Esophagus (tissue), 2 donors: ENCODE results near the gene GPRC5B. TPM values are rescaled to one million over a fixed set of nuclear protein-coding genes. Genes with fewer than 3 reads are reported as not detected.

Experiments
- H3K27ac ChIP-seq, 2 donors: one replicate each; pipeline ENCODE4 v1.5.1; 2013; ENCODE audit warnings: low read depth in 2 of 2, mild to moderate bottlenecking in 2 of 2, inconsistent platforms in 1 of 2, low read length in 1 of 2, moderate library complexity in 1 of 2
- H3K27me3 ChIP-seq, 2 donors: one replicate each; pipeline ENCODE4 v1.6.1; 2013; ENCODE audit warnings: low read length in 2 of 2, control low read depth in 1 of 2, mild to moderate bottlenecking in 1 of 2; ENCODE audit not compliant: insufficient read depth in 2 of 2, control insufficient read depth in 1 of 2
- H3K36me3 ChIP-seq, 2 donors: one replicate each; pipeline ENCODE4 v1.6.1; 2013; ENCODE audit warnings: low read length in 1 of 2; ENCODE audit not compliant: control insufficient read depth in 2 of 2, insufficient read depth in 2 of 2
- H3K4me1 ChIP-seq, 2 donors: one replicate each; pipeline ENCODE4 v1.6.1; 2013; ENCODE audit warnings: low read length in 1 of 2; ENCODE audit not compliant: control insufficient read depth in 2 of 2, insufficient read depth in 2 of 2
- H3K4me3 ChIP-seq, 2 donors: one replicate each; pipeline ENCODE4 v1.5.1; 2013; ENCODE audit warnings: low read length in 2 of 2, mild to moderate bottlenecking in 2 of 2, low read depth in 1 of 2, moderate library complexity in 1 of 2
- H3K9me3 ChIP-seq, 2 donors: one replicate each; pipeline ENCODE4 v1.6.1; 2013; ENCODE audit warnings: mild to moderate bottlenecking in 2 of 2, low read depth in 1 of 2, low read length in 1 of 2, moderate library complexity in 1 of 2; ENCODE audit not compliant: control insufficient read depth in 2 of 2, insufficient read depth in 1 of 2
- WGBS, 2 donors: extraction: QIAGEN DNeasy Blood & Tissue Kit; methylation state at CpG; one replicate each; pipeline ENCODE4 v1.1.7; 2013; 5-methylcytosine and 5-hydroxymethylcytosine counted together
- polyA plus RNA-seq, 2 donors: library from polyadenylated mRNA; stranded (reverse); fragments of 200-250 nt; gene quantifications; one replicate each; pipeline ENCODE4 v1.2.3, GENCODE V29; 2013
- donor health status: healthy with polysubstance abuse.
- donor health status: Bipolar disorder and iron deficiency.

GPRC5B gene
- polyA plus RNA-seq, 2 donors: 3.6 to 4.2 TPM

GRCh38 chr16:19841184-19841583 lies 43.5 kb downstream of the GPRC5B start:
- Histone ChIP-seq H3K4me3 (no peak overlapping the region), H3K4me1 (no peaks in the 10 kb centered on the region), H3K27ac (no peak overlapping the region), H3K9me3 (no peaks in the 10 kb centered on the region), H3K36me3 (no peaks in the 10 kb centered on the region), H3K27me3 (no peaks in the 10 kb centered on the region)
- WGBS, 2 donors: 78% methylated on average over 3 of the region's 3 CpGs

- Histone ChIP-seq H3K27ac (no peak overlapping the region), H3K27me3 (no peaks in the 10 kb centered on the region), H3K36me3 (no peaks in the 10 kb centered on the region), H3K4me3 (no peak overlapping the region), H3K4me1 (no peaks in the 10 kb centered on the region), H3K9me3 (no peaks in the 10 kb centered on the region)
- 59 to 73% methylated on average over 3 of the region's 3 CpGs for WGBS, 2 donors
These were observed 44.0 kb downstream of the GPRC5B start for GRCh38 chr16:19840524-19841110.

DNA sequence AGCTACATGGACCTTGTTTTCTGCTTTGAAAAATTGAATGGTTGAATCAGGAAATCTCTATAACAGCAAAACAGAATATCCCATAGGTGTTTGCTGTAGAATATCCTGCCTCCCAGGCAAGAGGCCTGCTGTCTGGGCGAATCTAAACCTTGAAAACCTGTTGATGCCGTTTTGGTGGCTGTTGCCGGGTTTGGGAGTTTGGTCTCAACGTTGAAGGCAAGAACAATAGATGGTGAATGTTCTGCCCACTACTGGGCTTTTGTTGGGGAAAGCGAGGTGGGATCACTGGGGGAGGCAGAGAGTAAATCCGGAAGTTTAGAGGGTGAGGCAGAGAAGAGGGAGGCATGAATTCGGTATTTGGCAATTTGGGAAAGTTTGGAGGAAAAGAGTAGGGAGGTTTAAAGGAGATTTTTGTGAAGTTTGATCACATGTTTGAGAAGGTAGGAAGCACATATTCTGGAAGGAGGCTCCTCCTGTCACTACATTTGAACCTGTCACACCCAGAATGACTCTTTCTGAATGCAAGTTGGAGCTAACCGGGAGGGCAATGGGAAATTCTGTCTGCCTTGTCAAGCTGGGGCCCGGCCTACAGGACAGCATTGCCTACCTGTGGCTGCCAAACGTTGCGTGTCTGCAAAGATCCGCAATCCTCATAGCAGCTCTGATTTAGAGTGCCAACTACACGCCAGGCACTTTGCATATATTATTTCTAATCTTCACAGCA lies 46.5 kb downstream of the GPRC5B start:
- no peak overlapping the region for H3K27ac ChIP-seq
- no peaks in the 10 kb centered on the region for H3K27me3 ChIP-seq
- no peaks in the 10 kb centered on the region for H3K9me3 ChIP-seq
- 77 to 83% methylated on average over 13 of the region's 13 CpGs for WGBS, 2 donors
- H3K4me3 ChIP-seq: no peak overlapping the region
- H3K4me1 ChIP-seq: no peaks in the 10 kb centered on the region
- no peaks in the 10 kb centered on the region for H3K36me3 ChIP-seq

- Histone ChIP-seq H3K27me3 (no peaks in the 10 kb centered on the region), H3K4me1 (no peaks in the 10 kb centered on the region), H3K36me3 (no peaks in the 10 kb centered on the region), H3K4me3 (no peak overlapping the region), H3K9me3 (no peaks in the 10 kb centered on the region), H3K27ac (no peak overlapping the region)
- 76 to 78% methylated on average over 6 of the region's 6 CpGs for WGBS, 2 donors
These were observed 47.2 kb downstream of the GPRC5B start for GRCh38 chr16:19837331-19837980.

DNA sequence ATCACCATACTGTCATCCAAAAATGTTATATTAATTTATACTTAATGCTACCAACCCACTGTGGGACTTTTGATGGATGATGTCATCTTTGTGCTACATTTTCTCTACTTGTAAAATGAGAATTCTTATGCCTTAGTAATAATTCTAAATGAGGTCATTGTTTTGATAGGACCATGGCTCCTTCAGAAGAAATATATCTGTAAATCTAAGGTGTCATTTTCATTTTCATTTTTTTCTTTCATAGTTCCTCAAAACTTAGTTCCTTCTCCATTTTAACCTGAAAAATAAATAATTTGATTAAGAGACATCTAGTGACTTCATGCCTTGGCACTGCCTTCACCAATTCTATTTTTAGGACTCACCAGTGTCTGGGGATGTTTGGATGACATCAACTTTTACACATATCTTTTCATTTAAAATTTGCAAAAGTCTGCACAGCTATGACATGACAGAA lies 48.7 kb downstream of the GPRC5B start:
- Histone ChIP-seq H3K9me3 (no peaks in the 10 kb centered on the region), H3K4me3 (no peak overlapping the region), H3K27ac (no peak overlapping the region), H3K4me1 (no peaks in the 10 kb centered on the region), H3K27me3 (no peaks in the 10 kb centered on the region), H3K36me3 (no peaks in the 10 kb centered on the region)

DNA sequence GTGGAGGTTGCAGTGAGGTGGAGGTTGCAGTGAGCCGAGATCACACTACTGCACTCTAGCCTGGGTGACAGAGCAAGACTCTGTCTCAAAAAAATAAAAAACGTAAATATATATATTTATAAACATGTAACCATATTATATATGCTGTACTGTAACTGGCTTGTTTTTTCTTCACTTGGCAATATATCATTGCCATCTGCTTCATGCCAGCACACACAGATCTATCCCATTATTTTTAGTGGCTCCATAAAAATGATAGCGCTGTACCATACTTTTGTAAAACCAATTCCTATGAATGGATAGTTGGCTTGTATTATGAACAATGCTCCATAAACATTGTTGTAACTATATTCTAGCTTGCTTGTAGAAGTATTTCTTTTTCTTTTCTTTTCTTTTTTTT lies 49.5 kb downstream of the GPRC5B start:
- WGBS, 2 donors: 94% methylated on average over 3 of the region's 3 CpGs

DNA sequence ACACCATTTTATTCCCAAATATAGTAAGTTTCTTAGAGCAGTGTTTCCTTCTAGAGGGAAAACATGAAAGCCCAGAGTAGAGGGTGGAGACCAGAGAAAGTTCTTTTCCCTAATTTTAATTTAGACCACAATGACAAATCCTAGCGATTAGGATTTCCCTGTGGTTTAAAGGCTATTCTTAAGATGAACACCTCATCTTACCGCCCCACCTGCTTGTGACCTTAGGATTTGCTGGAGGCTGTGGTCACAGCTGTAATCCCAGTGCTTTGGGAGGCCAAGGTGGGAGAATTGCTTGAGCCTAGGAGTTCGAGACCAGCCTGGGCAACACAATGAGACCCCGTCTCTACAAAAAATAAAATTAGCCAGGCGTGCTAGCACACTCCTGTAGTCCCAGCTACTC lies 51.1 kb downstream of the GPRC5B start:
- H3K9me3 ChIP-seq: no peaks in the 10 kb centered on the region
- no peak overlapping the region for H3K27ac ChIP-seq
- no peaks in the 10 kb centered on the region for H3K27me3 ChIP-seq
- H3K4me1 ChIP-seq: no peaks in the 10 kb centered on the region
- no peaks in the 10 kb centered on the region for H3K36me3 ChIP-seq
- WGBS, 2 donors: 90 to 95% methylated on average over 5 of the region's 5 CpGs
- no peak overlapping the region for H3K4me3 ChIP-seq

More for the DNA sequence above, 49.5 kb downstream of the GPRC5B start:
- no peaks in the 10 kb centered on the region for H3K27me3 ChIP-seq
- H3K4me3 ChIP-seq: no peak overlapping the region
- H3K36me3 ChIP-seq: no peaks in the 10 kb centered on the region
- no peaks in the 10 kb centered on the region for H3K4me1 ChIP-seq
- H3K27ac ChIP-seq: no peak overlapping the region
- H3K9me3 ChIP-seq: no peaks in the 10 kb centered on the region

DNA sequence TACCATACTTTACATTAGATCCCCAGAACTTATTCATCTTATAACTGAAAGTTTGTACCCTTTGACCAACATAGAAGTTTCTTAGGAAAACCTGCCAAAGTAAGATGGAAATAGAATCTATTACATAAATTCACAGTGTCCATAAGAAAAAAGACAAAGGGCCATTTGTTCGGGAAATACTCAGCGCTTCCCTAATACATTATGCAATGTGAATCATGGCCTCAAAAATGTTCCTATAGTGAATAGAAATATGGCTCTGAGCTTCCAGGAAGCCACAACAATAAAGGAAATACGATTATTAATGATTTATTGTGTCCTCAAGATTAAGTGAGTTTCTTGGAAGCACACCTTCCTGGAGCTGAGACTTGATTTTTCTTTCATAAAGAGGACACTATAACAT lies 51.5 kb downstream of the GPRC5B start:
- H3K4me1 ChIP-seq: no peaks in the 10 kb centered on the region
- no peaks in the 10 kb centered on the region for H3K9me3 ChIP-seq
- H3K4me3 ChIP-seq: no peak overlapping the region
- H3K27ac ChIP-seq: no peak overlapping the region
- WGBS, 2 donors: 66 to 70% methylated on average over 3 of the region's 3 CpGs
- H3K27me3 ChIP-seq: no peaks in the 10 kb centered on the region
- no peaks in the 10 kb centered on the region for H3K36me3 ChIP-seq

- H3K4me3 ChIP-seq: no peak overlapping the region
- no peaks in the 10 kb centered on the region for H3K9me3 ChIP-seq
- 78 to 82% methylated on average over 6 of the region's 6 CpGs for WGBS, 2 donors
- H3K27ac ChIP-seq: no peak overlapping the region
- H3K4me1 ChIP-seq: no peaks in the 10 kb centered on the region
- no peaks in the 10 kb centered on the region for H3K27me3 ChIP-seq
- H3K36me3 ChIP-seq: no peaks in the 10 kb centered on the region
These were observed 53.0 kb downstream of the GPRC5B start for GRCh38 chr16:19831678-19832077.
